Measurements from ENCODE around the gene FAM25A.
"Not testable (repeated sequence)": the region's sequence is repeated elsewhere in the genome, so short reads cannot be mapped to it uniquely, and the experiment has no call there.

The FAM25A gene

GRCh38 chr10:87013528-87013927 is 6.6 kb upstream of the FAM25A start:
- not testable (repeated sequence) for DNase-seq

DNA sequence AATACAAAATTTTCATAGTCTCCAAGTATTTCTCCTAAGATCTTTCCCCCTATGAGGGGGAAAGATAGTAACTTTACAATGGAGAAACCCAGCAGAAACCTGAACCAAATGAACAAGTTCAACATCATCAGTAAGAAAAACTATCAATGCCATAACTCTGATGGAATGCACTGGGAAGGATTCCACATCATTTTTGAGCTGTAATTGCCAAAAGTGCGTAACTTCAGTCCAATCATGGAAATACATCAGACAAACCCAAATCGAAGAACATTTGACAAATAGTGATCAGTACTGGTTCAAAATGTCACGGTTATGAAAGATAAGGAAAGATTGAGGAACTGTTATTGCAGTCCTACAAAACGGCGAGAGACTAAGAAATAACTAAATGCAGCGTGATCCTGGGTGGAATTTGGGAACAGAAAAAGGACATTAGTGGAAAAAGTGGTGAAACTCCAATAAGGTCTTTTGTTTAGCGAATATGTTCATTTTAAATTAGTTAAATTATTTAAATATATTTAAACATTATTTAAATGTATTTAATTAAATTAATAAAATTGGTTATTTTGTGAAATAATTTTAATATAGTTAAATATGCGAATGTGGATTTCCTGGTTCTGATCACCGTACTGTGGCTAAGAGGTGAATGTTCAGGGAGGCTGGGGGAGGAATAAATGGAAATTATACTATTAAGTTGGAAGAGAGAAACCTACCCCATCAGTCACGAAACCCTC is 4.9 kb upstream of the FAM25A start:
- not testable (repeated sequence) for DNase-seq

- DNase-seq = not testable (repeated sequence)
Observed at GRCh38 chr10:87018127-87018526, 2.0 kb upstream of the FAM25A start.

DNA sequence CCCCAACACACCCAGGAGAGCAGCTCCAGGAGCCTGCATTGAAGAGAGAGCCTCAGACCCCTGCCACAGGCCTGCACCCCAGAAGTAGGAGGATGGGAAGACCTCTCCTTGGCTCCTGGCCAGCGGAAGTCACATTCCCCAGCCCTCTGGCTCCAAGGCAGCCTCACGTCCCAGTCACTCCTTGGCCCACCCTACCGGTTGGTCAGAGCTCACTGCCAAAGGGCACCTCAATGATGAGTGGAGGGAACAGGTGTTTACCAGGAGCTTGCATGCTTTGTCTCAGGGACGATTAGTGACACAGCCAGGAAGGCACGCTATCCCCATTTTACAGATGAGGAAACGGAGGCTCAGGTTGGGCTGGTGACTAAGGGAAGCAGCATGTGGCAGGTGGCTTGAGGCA is 1.0 kb upstream of the FAM25A start:
- not testable (repeated sequence) for DNase-seq

DNA sequence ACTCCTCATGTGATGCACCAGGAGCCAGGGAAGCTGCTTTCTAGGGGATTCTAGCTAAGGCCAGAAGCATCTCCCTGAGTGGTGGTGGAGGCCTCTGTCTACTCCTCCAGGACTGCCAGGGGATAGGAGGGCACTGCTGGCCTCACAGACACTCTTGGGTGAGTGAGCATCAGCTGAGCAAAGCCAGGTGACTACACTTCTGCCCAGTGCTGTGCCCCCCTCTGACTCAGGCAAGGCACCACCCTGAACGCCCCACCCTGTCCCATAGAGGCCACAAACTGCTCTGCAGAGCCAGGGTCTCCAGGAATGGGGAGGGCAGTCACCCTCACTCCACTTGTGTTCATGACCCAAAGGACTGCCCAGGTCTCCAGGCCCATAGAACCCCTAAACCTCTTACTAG is 590 bp upstream of the FAM25A start:
- not testable (repeated sequence) for DNase-seq

DNA sequence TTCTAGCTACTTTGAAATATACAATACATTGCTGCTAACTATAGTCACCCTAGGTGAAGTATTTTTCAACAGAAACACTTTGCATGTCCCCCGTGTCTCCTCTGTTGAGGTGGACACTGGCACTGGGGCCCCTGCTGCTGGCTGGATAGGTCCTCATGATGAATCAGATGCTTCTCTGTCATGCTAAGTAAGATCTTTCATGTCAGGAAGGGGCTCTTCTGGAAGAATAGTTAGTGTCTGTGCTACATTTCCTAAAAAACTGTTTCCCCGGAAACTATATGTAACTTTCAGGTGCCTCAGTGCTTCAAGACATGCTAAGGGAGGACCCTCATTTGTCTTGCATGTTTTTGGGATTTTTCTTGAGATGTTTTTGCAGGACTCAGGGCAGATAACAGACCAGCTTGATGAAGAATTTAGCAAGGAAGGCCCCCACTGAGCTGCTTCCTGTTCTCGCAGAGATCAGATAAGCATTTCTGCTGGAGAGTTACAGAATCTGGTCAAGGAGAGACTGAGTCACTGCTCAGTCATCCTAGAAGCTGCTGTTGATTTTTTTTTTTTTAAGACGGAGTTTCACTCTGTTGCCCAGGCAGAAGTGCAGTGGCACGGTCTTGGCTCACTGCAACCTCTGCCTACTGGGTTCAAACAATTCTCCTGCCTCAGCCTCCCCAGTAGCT is 5.3 kb downstream of the FAM25A start:
- DNase-seq = not testable (repeated sequence)

- not testable (repeated sequence) for DNase-seq
Observed at GRCh38 chr10:87026747-87027508, 6.8 kb downstream of the FAM25A start.

DNA sequence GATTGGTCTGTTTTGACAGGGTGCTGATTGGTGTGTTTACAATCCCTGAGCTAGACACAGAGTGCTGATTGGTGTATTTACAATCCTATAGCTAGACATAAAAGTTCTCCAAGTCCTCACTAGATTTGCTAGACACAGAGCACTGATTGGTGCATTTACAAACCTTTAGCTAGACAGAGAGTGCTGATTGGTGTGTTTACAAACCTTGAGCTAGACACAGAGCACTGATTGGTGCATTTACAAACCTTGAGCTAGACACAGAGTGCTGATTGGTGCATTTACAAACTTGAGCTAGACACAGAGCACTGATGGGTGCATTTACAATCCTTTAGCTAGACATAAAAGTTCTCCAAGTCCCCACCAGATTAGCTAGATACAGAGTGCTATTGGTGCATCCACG is 10.3 kb downstream of the FAM25A start:
- DNase-seq = not testable (repeated sequence)

DNA sequence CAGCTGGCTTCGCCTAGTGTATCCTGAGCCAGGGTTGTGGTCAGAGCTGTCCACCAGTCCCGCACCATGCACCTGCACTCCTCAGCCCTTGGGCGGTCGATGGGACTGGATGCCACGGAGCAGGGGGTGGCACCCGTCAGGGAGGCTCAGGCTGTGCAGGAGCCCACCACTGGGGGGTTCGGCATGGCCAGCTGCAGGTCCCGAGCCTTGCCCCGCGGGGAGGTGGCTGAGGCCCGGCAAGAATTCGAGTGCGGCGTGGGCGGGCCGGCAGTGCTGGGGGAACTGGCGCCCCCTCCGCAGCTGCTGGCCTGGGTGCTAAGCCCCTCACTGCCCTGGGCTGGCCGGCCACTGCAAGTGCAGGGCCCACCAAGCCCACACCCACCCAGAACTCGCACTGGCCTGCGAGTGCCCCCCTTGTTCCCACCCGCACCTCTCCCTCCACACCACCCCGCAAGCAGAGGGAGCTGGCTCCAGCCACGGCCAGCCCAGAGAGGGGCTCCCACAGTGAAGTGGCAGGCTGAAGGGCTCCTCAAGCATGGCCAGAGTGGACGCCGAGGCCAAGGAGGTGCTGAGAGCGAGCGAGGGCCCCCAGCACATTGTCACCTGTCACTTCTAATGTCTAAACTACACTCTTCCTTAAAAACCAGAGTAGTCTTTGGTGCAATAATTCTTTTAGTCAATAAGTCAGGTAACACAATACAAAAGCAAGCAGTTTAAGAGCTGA is 11.0 kb downstream of the FAM25A start:
- no peak for DNase-seq

DNA sequence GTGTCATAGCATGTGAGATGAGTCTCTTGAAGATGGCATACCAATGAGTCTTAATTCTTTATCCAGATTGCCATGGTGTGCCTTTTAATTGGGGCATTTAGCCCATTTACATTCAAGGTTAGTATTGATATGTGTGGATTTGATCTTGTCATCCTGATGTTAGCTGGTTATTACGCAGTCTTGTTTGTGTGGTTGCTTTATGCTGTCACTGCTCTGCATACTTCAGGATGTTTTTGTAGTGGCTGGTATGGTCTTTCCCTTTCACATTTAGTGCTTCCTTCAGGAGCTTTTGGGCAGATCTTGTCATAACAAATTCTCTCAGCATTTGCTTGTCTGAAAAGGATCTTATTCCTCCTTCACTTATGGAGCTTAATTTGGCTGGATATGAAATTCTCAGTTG is 16.5 kb downstream of the FAM25A start:
- no peak for DNase-seq

DNA sequence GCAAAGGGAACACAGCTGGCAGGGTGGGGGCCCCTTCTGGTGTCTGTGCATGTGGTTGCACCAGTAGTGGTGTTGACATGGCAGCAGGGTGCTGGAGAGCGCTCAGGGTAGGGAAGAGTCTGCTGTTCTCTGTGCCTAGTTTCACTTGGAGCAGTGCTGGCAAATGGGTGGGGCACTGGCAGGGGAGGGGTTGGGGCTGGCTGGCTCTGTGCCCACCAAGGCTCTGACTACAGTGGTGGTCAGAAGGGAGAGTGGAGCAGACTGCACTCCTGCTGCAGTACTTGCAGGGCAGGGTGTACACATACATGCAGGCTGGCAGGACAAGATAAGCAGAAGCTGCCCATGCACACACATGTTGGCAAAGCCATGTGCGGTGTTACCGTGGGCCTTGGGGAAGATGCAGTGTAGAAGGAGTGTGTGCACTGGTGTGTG is 18.2 kb downstream of the FAM25A start:
- no peak for DNase-seq

DNA sequence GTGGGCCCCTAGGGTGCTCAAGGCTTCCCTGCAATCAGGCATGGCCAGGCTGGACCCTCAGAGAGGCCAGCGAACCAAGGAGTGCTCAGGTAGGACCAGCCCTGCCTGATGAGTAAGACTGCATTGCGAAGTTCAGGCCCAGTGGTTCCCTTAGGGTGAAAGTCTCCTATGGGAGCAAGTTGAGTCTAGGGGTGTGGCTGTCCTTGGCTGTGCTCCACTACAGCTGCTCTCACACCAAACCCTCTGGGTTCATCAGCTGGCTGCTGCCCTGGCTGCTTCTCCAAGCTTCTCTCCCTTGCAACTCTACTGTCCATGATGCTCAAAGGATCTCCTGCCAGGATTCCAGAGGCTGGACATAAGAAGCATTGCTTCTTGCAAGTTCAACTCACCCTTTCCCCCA is 18.7 kb downstream of the FAM25A start:
- DNase-seq = no peak

GRCh38 chr10:87043579-87043978 is 23.5 kb downstream of the FAM25A start:
- DNase-seq = not testable (repeated sequence)

GRCh38 chr10:87045434-87045938 is 25.4 kb downstream of the FAM25A start:
- no peak for DNase-seq

GRCh38 chr10:87053111-87053510 is 33.0 kb downstream of the FAM25A start:
- DNase-seq = no peak

DNA sequence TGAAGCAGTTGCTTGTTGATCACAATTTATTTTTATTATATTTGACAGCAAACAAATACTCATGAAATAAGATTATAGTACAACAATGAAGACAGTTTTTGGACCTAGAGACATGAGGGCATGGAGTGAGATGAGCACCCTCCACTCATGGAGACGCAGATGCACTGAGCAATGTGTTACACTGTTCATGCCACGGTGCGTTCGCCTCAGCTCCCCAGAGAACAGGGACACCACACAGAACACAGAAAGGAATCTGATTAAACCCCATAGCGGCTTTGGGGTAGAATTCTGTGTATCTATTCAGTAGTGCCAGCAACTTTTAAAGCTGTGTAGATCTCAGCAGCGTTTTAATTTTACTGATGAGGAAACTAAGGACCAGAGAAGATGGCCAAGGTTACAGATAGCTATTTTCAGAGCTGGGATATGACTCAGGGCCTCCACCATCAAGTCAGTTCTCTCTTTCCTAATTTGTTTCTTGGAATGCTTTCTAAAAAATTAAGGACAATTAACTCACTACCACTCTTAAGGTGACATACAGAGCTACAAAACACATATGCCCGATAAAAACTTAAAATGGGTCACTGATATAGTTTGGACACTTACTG is 33.6 kb downstream of the FAM25A start:
- DNase-seq = no peak

- no peak for DNase-seq
Observed at GRCh38 chr10:87054373-87055295, 34.5 kb downstream of the FAM25A start.

DNA sequence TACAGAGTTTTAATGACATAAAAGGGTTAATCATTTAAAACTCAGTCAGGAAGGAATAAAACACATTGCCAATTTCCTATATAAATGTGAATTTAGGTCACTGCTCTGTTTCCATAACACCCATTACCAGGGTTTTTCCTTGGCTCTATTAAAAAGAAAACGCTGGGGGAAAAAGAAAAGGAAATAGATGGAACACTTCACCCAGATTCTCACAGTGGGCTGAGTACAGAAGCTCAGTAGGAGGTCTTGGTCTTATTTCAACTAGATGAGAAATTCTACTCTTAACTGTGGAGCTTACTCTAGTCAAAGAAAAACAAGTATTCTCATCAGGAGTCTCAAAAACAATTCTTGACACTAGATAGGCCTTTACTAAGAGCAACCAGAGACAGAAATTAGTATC is 38.1 kb downstream of the FAM25A start:
- DNase-seq = no peak

- no peak for DNase-seq
Observed at GRCh38 chr10:87059401-87059800, 39.3 kb downstream of the FAM25A start.

DNA sequence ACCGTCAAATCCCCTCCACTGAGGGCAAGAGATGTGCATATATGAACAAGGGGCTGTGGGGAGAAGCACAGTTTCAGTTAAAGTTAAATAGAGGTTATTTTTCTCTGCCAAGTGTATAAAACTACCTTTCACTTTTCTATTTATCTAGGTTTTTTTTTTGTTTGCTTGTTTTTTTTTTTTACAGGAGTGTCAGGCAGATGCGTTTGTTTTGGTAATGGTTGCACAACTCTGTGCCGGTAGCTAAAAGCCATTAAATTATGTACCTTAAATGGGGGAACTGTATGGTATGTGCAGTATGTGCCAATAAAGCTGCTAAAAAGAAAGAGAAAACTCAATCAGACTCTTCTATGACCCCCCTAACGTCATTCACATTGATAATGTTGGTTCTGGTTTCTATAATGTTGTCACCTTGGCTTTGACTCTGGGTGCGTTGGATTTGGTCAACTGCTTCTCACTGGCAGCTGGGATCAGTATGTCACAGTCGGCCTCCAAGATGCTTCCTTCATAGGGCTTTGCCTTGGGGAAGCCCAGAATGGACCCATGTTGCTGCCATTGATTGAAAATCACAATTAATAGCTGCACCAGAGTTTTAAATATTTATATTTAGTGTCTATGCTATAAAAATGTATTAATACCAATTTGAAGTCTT is 40.3 kb downstream of the FAM25A start:
- DNase-seq = no peak

- DNase-seq = no peak
Observed at GRCh38 chr10:87064651-87065050, 44.6 kb downstream of the FAM25A start.
